Activated B cell treated with CpG ODN at 0.5 μM for 24 hours (primary cell): ENCODE measurements around the gene ST3GAL5. TPM values are rescaled to one million over a fixed set of nuclear protein-coding genes. Genes with fewer than 3 reads are reported as not detected.

Experiments used
- ATAC-seq: fragments of 200-7000 bp; cut with Tn5 transposase; one replicate; pipeline ENCODE4 v1.10.0; 2021; ENCODE audit warnings: low read depth, mild to moderate bottlenecking, moderate library complexity
- CTCF ChIA-PET: fragments of 350-600 bp; sonication (Branson Sonifier 250); formaldehyde crosslinking; loops from one replicate; lab custom pipeline; 2021; ENCODE audit warnings: antibody characterized with exemption; lab: Charles Lee
- POLR2A ChIA-PET: fragments of 350-600 bp; sonication (Branson Sonifier 250); formaldehyde crosslinking; loops from one replicate; lab custom pipeline; 2021; ENCODE audit warnings: antibody characterized with exemption; lab: Charles Lee
- DNase-seq: peaks from one replicate; pipeline ENCODE4 v3.0.0; 2022
- H3K27ac Mint-ChIP-seq: one replicate; pipeline ENCODE4 v1.8.0; 2020; ENCODE audit warnings: mixed read lengths
- H3K27me3 Mint-ChIP-seq: one replicate; pipeline ENCODE4 v1.8.0; 2021; ENCODE audit warnings: mixed read lengths
- H3K36me3 Mint-ChIP-seq: one replicate; pipeline ENCODE4 v1.8.0; 2021; ENCODE audit warnings: low read depth, mixed read lengths
- H3K4me1 Mint-ChIP-seq: one replicate; pipeline ENCODE4 v1.8.0; 2021; ENCODE audit warnings: mixed read lengths
- H3K4me3 Mint-ChIP-seq: one replicate; pipeline ENCODE4 v1.8.0; 2020; ENCODE audit warnings: mild to moderate bottlenecking, mixed read lengths
- H3K9me3 Mint-ChIP-seq: one replicate; pipeline ENCODE4 v1.8.0; 2020; ENCODE audit warnings: mixed read lengths
- CTCF ChIP-seq: fragments of 200-600 bp; IDR thresholded peaks from one replicate; pipeline ENCODE4 v1.8.0; 2022; ENCODE audit warnings: antibody characterized with exemption, mild to moderate bottlenecking
- intact Hi-C: fragments of 100-400 bp; cut with micrococcal nuclease; formaldehyde crosslinking; loops from one replicate; pipeline ENCODE4 v1.15.1; 2024
- total RNA-seq: library from RNA; stranded (reverse); gene quantifications from 2 replicates; pipeline ENCODE4 v1.2.3, GENCODE V29; 2022

ST3GAL5 gene
- total RNA-seq, 1 donor from 2014 or later, result 70.7 TPM

GRCh38 chr2:85917887-85918795, 29.4 kb upstream of the ST3GAL5 start:
- no peak overlapping the region for H3K4me3 Mint-ChIP-seq
- H3K27ac Mint-ChIP-seq, result no peak overlapping the region
- TF ChIP-seq CTCF, result no peak
- no peaks in the 10 kb centered on the region for H3K9me3 Mint-ChIP-seq
- peaks cover 13% of the 10 kb centered on the region for H3K4me1 Mint-ChIP-seq
- intact Hi-C loops, result no loop called here
- ChIA-PET POLR2A (no interaction called here), CTCF (interaction anchor here (1.3 kb wide), 1 partner anchor 91 kb away, joined by 4 read pairs; no protein-coding TSS in a partner anchor)
- H3K27me3 Mint-ChIP-seq, result no peaks in the 10 kb centered on the region
- ATAC-seq (no peak), DNase-seq (no peak)
- peaks cover 1% of the 10 kb centered on the region for H3K36me3 Mint-ChIP-seq

- CTCF ChIA-PET, result interaction anchor here (1.9 kb wide), 1 partner anchor 88 kb away, joined by 6 read pairs; no protein-coding TSS in a partner anchor
- TF ChIP-seq CTCF, result no peak
- Mint-ChIP-seq H3K27me3 (no peaks in the 10 kb centered on the region), H3K9me3 (no peaks in the 10 kb centered on the region), H3K27ac (no peak overlapping the region), H3K4me1 (peaks cover 18% of the 10 kb centered on the region), H3K36me3 (peaks cover 3% of the 10 kb centered on the region), H3K4me3 (no peak overlapping the region)
- DNase-seq, result no peak
- POLR2A ChIA-PET, result no interaction called here
- intact Hi-C loops, result no loop called here
- ATAC-seq, result no peak
Observed at GRCh38 chr2:85915606-85916303, 27.0 kb upstream of the ST3GAL5 start.

- no peaks in the 10 kb centered on the region for H3K9me3 Mint-ChIP-seq
- ChIA-PET POLR2A (interaction anchor here (1.2 kb wide), 1 partner anchor 122 kb away, joined by 4 read pairs; no protein-coding TSS in a partner anchor), CTCF (interaction anchor here (1.9 kb wide), 1 partner anchor 87 kb away, joined by 6 read pairs; no protein-coding TSS in a partner anchor)
- H3K27ac Mint-ChIP-seq, result no peak overlapping the region
- no peak overlapping the region for H3K4me3 Mint-ChIP-seq
- intact Hi-C loops, result no loop called here
- DNase-seq, result no peak
- H3K27me3 Mint-ChIP-seq, result no peaks in the 10 kb centered on the region
- no peak for TF ChIP-seq CTCF
- H3K36me3 Mint-ChIP-seq, result peaks cover 3% of the 10 kb centered on the region
- H3K4me1 Mint-ChIP-seq, result peaks cover 20% of the 10 kb centered on the region
- peak; percentile 42 for ATAC-seq
Observed at GRCh38 chr2:85914922-85915321, 26.1 kb upstream of the ST3GAL5 start.

GRCh38 chr2:85913884-85914881, 25.4 kb upstream of the ST3GAL5 start:
- Mint-ChIP-seq H3K9me3 (no peaks in the 10 kb centered on the region), H3K4me1 (peaks cover 20% of the 10 kb centered on the region), H3K4me3 (no peak overlapping the region), H3K27me3 (no peaks in the 10 kb centered on the region), H3K27ac (no peak overlapping the region), H3K36me3 (peaks cover 3% of the 10 kb centered on the region)
- DNase-seq (no peak), ATAC-seq (peak; percentile 18)
- intact Hi-C loops, result no loop called here
- ChIA-PET POLR2A (interaction anchor here (0.7 to 1.2 kb wide), 2 partner anchors 122 to 135 kb away, joined by 4 to 9 read pairs; no protein-coding TSS in a partner anchor), CTCF (interaction anchor here (1.9 kb wide), 1 partner anchor 87 kb away, joined by 6 read pairs; no protein-coding TSS in a partner anchor)
- no peak for TF ChIP-seq CTCF
